22Rv1 (cell line): ENCODE measurements around the gene RPTOR.

Source experiments
- H3K27ac ChIP-seq: fragments of 450-650 bp; 2 replicates; pipeline ENCODE4 v1.5.1; 2017
- ZFX ChIP-seq: fragments of 450-650 bp; IDR thresholded peaks from 2 replicates; pipeline ENCODE4 v1.6.1; 2017; ENCODE audit warnings: antibody characterized with exemption, borderline replicate concordance
- TF ChIP-seq, protein P1 (sequence below): fragments of 450-650 bp; IDR thresholded peaks from 2 replicates; pipeline ENCODE4 v1.5.1; 2017; ENCODE audit warnings: mild to moderate bottlenecking

Gene RPTOR

DNA sequence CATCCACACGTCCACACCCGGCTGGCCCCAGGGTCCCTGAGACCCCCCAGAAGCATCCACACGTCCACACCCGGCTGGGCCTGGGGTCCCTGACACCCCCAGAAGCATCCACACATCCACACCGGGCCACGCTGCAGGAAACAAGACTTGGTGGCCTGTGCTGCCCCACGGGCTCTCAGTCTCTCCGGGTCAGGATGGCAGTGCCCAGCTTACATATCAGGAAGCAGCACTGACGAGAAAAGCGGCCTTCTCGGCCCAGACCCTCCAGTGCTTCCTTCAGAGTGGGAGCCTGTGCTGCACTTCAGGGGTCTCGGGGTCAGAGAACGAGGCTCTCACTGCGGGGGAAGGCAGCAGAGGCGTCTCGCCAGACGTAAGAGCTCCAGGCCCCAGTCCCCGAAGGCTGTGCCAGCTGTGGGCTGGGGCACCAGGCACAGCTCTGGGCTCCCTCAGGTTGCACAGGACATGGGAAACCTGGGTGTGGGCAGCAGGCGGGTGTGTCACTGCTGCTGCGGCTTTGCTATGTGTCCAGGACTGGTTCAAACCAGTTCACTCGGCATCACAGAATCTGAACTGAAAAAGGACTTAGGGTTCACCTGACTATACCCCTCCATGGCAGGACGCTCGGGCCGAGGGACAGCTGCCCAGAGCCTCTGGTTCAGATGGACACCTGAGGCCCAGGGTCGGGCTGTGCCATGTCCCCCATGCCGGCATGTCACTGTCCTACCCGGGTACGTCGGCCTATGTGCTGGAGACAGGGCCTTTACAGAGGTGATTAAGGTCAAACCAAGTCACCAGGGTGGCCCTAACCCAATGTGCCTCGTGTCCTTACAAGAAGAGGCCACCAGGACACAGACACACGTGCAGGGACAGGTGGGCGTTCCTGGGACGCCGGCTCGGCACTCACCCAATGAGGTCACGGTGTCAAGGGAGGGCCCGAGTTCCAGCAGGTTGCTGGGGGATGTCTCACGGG, 406.8 kb downstream of the RPTOR start:
- TF ChIP-seq ZFX: no peak
- TF ChIP-seq, protein P1, sequence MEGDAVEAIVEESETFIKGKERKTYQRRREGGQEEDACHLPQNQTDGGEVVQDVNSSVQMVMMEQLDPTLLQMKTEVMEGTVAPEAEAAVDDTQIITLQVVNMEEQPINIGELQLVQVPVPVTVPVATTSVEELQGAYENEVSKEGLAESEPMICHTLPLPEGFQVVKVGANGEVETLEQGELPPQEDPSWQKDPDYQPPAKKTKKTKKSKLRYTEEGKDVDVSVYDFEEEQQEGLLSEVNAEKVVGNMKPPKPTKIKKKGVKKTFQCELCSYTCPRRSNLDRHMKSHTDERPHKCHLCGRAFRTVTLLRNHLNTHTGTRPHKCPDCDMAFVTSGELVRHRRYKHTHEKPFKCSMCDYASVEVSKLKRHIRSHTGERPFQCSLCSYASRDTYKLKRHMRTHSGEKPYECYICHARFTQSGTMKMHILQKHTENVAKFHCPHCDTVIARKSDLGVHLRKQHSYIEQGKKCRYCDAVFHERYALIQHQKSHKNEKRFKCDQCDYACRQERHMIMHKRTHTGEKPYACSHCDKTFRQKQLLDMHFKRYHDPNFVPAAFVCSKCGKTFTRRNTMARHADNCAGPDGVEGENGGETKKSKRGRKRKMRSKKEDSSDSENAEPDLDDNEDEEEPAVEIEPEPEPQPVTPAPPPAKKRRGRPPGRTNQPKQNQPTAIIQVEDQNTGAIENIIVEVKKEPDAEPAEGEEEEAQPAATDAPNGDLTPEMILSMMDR: no peak

DNA sequence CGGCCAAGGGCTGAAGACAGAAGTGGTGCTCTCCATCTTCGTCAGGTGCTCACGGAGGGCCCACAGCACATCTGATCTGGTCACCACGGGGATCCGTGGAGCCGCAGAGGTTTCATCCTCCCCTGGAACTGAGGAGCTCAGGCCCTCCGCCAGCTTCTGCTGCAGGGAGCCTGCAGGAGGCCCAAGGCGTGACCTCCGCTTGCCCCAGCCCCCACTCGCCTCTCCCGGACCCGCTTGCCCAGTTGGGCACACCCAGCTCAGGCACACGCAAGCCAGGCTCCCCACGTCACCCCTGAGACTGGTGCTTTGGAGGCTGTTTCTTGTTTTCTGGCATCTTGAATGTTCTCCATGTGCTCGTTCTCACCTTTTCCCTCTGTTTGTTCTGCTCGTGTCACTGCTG, 407.7 kb downstream of the RPTOR start:
- H3K27ac ChIP-seq: no peak overlapping the region
- TF ChIP-seq ZFX: no peak
- TF ChIP-seq, protein P1: no peak

More for the DNA sequence above, 406.8 kb downstream of the RPTOR start:
- H3K27ac ChIP-seq: no peak overlapping the region

DNA sequence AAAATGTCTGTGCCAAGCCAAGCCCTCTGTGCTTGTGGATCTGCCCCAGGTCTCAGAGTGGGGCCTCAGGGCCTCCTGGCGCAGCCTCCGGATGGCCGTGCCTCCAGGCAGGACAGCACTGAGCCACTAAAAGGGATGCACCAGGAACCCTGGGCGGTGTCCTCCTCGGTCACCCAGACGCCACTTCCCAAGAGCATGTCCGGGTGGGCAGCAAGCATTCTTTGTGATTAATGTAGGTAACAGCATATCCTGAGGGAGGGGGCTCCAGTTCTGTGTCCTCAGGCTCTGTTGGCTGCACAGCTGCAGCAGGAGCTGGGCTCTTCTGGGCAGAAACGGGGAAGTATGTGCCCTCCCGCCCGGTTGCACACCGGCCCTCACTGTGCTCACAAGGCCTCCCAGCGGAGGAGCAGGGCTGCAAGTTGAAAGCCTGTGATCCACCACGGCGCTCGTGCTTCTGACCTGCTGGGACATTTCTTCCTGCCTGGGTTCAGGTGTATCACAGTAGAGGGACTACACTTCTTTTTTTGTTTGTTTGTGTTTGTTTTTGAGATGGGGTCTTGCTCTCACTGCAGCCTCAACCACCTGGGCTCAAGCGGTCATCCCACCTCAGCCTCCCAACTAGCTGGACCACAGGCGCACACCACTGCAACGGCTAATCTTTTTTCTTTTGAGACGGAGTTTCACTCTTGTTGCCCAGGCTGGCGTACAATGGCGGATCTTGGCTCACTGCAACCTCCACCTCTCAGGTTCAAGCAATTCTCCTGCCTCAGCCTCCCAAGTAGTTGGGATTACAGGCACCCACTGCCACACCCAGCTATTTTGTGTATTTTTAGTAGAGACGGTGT, 409.1 kb downstream of the RPTOR start:
- TF ChIP-seq, protein P1: no peak
- no peak for TF ChIP-seq ZFX

DNA sequence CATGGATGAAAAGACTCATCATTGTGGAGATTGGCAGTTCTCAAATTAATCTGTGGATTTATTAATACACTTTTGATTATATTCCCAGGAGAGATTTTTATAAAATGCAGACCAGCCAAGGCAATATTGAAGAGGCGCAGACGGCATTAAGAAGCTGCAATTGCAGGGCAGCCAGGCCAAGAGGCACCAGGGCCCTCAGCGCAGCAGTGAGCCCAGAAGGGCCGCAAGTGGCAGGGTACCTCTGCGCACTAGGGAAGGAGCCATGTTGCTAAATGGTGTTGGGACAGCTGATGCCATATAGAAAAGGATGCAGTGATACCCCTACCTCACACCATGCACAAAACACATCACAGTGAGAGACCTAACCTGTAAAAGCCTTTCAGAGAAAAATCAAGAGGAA, 410.4 kb downstream of the RPTOR start:
- TF ChIP-seq, protein P1: no peak
- no peak for TF ChIP-seq ZFX
- H3K27ac ChIP-seq: no peak overlapping the region

More for the DNA sequence above, 409.1 kb downstream of the RPTOR start:
- no peak overlapping the region for H3K27ac ChIP-seq

DNA sequence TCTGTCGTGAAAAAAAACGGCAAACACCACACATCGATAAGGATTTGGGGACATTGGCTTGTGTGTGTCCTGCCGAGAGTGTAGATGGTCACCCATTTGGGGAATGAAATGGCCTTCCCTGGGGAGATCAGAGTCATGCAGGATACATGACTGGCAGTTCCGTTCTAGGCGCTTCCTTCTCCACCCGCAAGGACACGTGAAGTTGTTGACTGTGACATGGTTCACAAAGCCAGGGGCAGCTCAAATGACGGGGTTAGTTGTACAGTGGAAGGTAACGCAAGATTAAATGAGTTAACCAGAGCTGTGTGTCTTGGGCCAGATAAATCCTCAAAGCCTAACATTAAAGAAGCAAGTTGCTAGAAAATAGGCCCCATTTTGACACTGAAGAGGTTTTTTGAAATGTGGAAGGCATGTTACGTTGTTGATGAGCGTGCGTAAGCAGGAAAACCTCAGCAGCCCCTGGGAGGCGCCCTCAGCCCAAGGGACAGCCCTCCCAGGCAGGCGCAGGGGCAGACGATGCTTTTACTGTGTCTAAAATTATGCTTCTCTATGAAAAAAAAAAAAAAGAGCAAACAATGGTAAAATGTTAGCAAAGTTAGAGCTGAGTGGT, 411.1 kb downstream of the RPTOR start:
- H3K27ac ChIP-seq: no peak overlapping the region
- TF ChIP-seq, protein P1: no peak

DNA sequence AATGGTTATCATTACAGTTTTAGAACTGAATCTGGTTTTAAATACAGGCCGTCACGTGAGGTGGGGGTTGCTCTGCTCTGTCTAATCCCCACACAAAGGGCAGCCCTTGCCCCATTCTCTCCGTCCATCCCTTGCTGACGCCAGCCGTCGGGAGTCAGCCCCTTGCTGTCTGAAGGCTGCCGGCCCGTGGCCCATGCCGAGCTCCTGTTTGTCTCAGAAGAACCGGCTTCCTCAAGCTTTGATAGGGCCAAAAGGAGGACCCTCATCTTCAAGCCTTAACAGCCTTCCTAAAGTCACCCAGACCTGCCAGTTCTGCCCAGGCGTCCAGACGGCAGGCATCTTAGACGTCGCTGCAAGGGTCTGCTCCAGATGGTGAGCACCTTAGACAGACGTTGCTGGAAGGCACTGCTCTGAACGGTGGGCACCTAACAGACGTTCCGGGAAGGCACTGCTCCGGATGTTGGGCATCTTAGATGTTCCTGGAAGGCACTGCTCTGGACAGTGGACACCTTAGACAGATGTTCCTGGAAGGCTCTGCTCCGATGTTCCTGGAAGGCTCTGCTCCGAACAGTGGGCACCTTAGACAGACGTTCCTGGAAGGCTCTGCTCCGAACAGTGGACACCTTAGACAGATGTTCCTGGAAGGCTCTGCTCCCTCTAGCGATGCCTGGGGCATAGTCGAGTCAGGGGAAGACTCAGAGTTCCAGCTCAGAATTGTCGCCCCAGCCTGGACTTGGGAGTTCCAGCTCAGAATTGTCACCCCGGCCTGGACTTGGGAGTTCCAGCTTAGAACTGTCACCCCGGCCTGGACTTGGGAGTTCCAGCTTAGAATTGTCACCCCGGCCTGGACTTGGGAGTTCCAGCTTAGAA, 411.9 kb downstream of the RPTOR start:
- no peak overlapping the region for H3K27ac ChIP-seq
- no peak for TF ChIP-seq ZFX
- TF ChIP-seq, protein P1: no peak
